HCT116 (cell line): ENCODE data around the gene STAMBPL1. TPM values are rescaled to one million over a fixed set of nuclear protein-coding genes. Genes with fewer than 3 reads are reported as not detected.

Source experiments
- ATAC-seq: fragments of 200-7000 bp; cut with Tn5 transposase; 2 replicates; pipeline ENCODE4 v1.9.1; 2020; ENCODE audit warnings: mild to moderate bottlenecking, moderate library complexity
- BruUV-seq: library from RNA; stranded (reverse); fragments of 400-500 nt; replicated peaks from 2 replicates; lab custom pipeline; 2021; lab: Mats Ljungman, UMichigan
- CTCF ChIA-PET: fragments of 300-600 bp; sonication (Branson Sonifier 250); formaldehyde crosslinking; loops from one replicate; lab custom pipeline; 2021; ENCODE audit warnings: antibody characterized with exemption; lab: Charles Lee
- POLR2A ChIA-PET: fragments of 300-600, 350-600 bp; sonication (Branson Sonifier 250); formaldehyde crosslinking; loops from one replicate; lab custom pipeline; 2021; ENCODE audit warnings: antibody characterized with exemption; lab: Charles Lee
- RAD21 ChIA-PET, 2 experiments: fragments of 300-600 bp; sonication (Branson Sonifier 250); formaldehyde crosslinking; loops; one replicate each; lab custom pipeline; 2023; ENCODE audit warnings: low total read pairs in 2 of 2; ENCODE audit not compliant: uncharacterized antibody in 2 of 2, unreplicated experiment in 2 of 2, low non-redundant PET in 1 of 2; lab: Charles Lee
- DNase-seq: peaks from one replicate; pipeline ENCODE4 v3.0.0-alpha.2; 2010; ENCODE audit warnings: low read depth, low spot score
- H2AFZ ChIP-seq: fragments of 200-600 bp; shearing (Covaris generic), sonication (generic); 2 replicates; pipeline ENCODE4 v1.6.1; 2017; ENCODE audit warnings: low read depth, mixed run types, mixed read lengths, antibody characterized with exemption, low read length; ENCODE audit not compliant: poor library complexity, severe bottlenecking
- H3K27ac ChIP-seq: 2 replicates; pipeline ENCODE4 v1.5.1; 2012; ENCODE audit warnings: low read depth, low read length
- H3K27me3 ChIP-seq: fragments of 200-600 bp; sonication (generic); 2 replicates; pipeline ENCODE4 v1.6.1; 2016; ENCODE audit warnings: mixed run types, low read length, mixed read lengths; ENCODE audit not compliant: insufficient read depth
- H3K36me3 ChIP-seq, 2 experiments: fragments of 200-500 bp in 1 of 2; fragments of 200-600 bp in 1 of 2; sonication (Bioruptor generic) in 1 of 2; sonication (generic) in 1 of 2; 2 replicates each; pipeline versions ENCODE4 v1.5.1 to v1.6.1; 2014 to 2016; ENCODE audit warnings: low read length in 2 of 2, inconsistent platforms in 1 of 2, mixed read lengths in 1 of 2, mixed run types in 1 of 2; ENCODE audit not compliant: insufficient read depth in 2 of 2, control insufficient read depth in 1 of 2
- H3K4me1 ChIP-seq, 2 experiments: fragments of 200-600 bp in 1 of 2; sonication (generic) in 1 of 2; 2 replicates each; pipeline versions ENCODE4 v1.5.1 to v1.6.1; 2012 to 2017; ENCODE audit warnings: low read length in 2 of 2, inconsistent platforms in 1 of 2, mild to moderate bottlenecking in 1 of 2, mixed read lengths in 1 of 2, mixed run types in 1 of 2, moderate library complexity in 1 of 2; ENCODE audit not compliant: insufficient read depth in 2 of 2, control insufficient read depth in 1 of 2
- H3K4me2 ChIP-seq: fragments of 200-600 bp; sonication (generic); 2 replicates; pipeline ENCODE4 v1.6.1; 2017; ENCODE audit warnings: mixed run types, low read length, mixed read lengths
- H3K4me3 ChIP-seq, 2 experiments: fragments of 200-600 bp in 1 of 2; sonication (generic) in 1 of 2; replicated peaks in 1 of 2; 2 replicates each; pipeline ENCODE4 v1.5.1; 2011 to 2016; ENCODE audit warnings: low read length in 2 of 2, control low read depth in 1 of 2, low read depth in 1 of 2, mild to moderate bottlenecking in 1 of 2, mixed read lengths in 1 of 2, mixed run types in 1 of 2
- H3K79me2 ChIP-seq: fragments of 200-600 bp; sonication (generic); 2 replicates; pipeline ENCODE4 v1.6.1; 2017; ENCODE audit warnings: mild to moderate bottlenecking, mixed run types, low read length, moderate library complexity, mixed read lengths; ENCODE audit not compliant: insufficient read depth
- H3K9ac ChIP-seq: fragments of 200-600 bp; sonication (generic); 2 replicates; pipeline ENCODE4 v1.6.1; 2016; ENCODE audit warnings: low read length, mixed read lengths
- H3K9me2 ChIP-seq: fragments of 200-600 bp; sonication (generic), shearing (Covaris generic); 2 replicates; pipeline ENCODE4 v1.6.1; 2017; ENCODE audit warnings: mixed run types, mild to moderate bottlenecking, moderate library complexity; ENCODE audit not compliant: insufficient read depth
- H3K9me3 ChIP-seq, 2 experiments: fragments of 200-500 bp in 1 of 2; fragments of 200-600 bp in 1 of 2; sonication (Bioruptor generic) in 1 of 2; sonication (generic) in 1 of 2; 2 replicates each; pipeline ENCODE4 v1.6.1; 2014 to 2017; ENCODE audit warnings: low read length in 2 of 2, mixed read lengths in 2 of 2, inconsistent platforms in 1 of 2, low read depth in 1 of 2, mild to moderate bottlenecking in 1 of 2, mixed run types in 1 of 2, moderate library complexity in 1 of 2; ENCODE audit not compliant: control insufficient read depth in 1 of 2, insufficient read depth in 1 of 2
- H4K20me1 ChIP-seq: fragments of 200-600 bp; sonication (generic), shearing (Covaris generic); 2 replicates; pipeline ENCODE4 v1.6.1; 2017; ENCODE audit warnings: mixed run types, mild to moderate bottlenecking, moderate library complexity; ENCODE audit not compliant: insufficient read depth
- CEBPB ChIP-seq: IDR thresholded peaks from 2 replicates; pipeline ENCODE4 v1.6.1; 2012; ENCODE audit warnings: low read depth
- EGR1 ChIP-seq: IDR thresholded peaks from 2 replicates; pipeline ENCODE4 v1.6.1; 2012; ENCODE audit warnings: low read depth
- EZH2phosphoT487 ChIP-seq: fragments of 200-600 bp; IDR thresholded peaks from 2 replicates; pipeline ENCODE4 v1.6.1; 2018; ENCODE audit warnings: antibody characterized with exemption, borderline replicate concordance
- JUND ChIP-seq: IDR thresholded peaks from 2 replicates; pipeline ENCODE4 v1.6.1; 2012
- POLR2A ChIP-seq: IDR thresholded peaks from 2 replicates; pipeline ENCODE4 v1.7.0; 2011; ENCODE audit warnings: borderline replicate concordance; ENCODE audit not compliant: insufficient read depth, insufficient read length; ENCODE audit errors: extremely low read depth
- POLR2AphosphoS5 ChIP-seq: IDR thresholded peaks from 2 replicates; pipeline ENCODE4 v1.6.1; 2011; ENCODE audit warnings: mild to moderate bottlenecking, low read depth, low read length, moderate library complexity
- RAD21 ChIP-seq: IDR thresholded peaks from 2 replicates; pipeline ENCODE4 v1.6.1; 2012; ENCODE audit warnings: low read depth, mild to moderate bottlenecking
- SIN3A ChIP-seq: IDR thresholded peaks from 2 replicates; pipeline ENCODE4 v1.6.1; 2012; ENCODE audit warnings: low read depth
- ZFX ChIP-seq: fragments of 450-650 bp; IDR thresholded peaks from 2 replicates; pipeline ENCODE4 v1.6.1; 2017
- intact Hi-C: fragments of 100-400 bp; cut with micrococcal nuclease; formaldehyde crosslinking; loops from 2 replicates; pipeline ENCODE4 v1.10.0; 2022
- total RNA-seq: library from RNA; stranded (reverse); gene quantifications from one replicate; pipeline ENCODE4 v1.2.1, GENCODE V29; 2021; ENCODE audit not compliant: unreplicated experiment
- TF ChIP-seq, protein P1 (sequence below), 3 experiments: fragments of 200-600 bp in 1 of 3; sonication (generic) in 1 of 3; IDR thresholded peaks in 2 of 3; conservative IDR thresholded peaks in 1 of 3; 2 replicates each; pipeline ENCODE4 v1.5.1; 2012 to 2017; ENCODE audit warnings: low read depth in 2 of 3, low read length in 2 of 3, antibody characterized with exemption in 1 of 3, borderline replicate concordance in 1 of 3, control low read depth in 1 of 3, mild to moderate bottlenecking in 1 of 3, mixed read lengths in 1 of 3, mixed run types in 1 of 3, moderate library complexity in 1 of 3; ENCODE audit not compliant: insufficient read depth in 1 of 3

STAMBPL1 gene
- total RNA-seq, 1 experiment from 2014 or later: 11.0 TPM

DNA sequence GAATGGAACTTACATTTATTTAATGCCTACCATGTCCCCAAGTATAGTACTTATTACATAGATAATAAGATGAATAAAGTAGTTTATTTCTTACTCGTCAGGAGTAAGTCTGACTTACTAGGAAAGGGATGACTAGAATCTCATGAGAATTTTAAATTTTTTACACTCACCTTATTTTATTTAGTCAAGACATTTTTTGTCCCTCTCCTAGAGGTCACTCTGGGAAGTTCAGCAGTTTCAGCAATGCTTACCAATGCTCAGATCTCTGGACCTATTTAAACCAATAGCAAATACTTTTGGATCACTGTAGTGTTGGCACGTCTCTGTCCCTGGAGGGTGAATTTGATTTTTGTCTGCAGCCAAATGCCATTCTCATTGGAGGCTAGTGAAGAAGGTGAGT, 83.3 kb downstream of the STAMBPL1 start:
- Histone ChIP-seq H3K27ac (no peak overlapping the region), H3K27me3 (no peaks in the 10 kb centered on the region), H3K4me1 (no peaks in the 10 kb centered on the region), H4K20me1 (no peaks in the 10 kb centered on the region), H3K9me3 (no peaks in the 10 kb centered on the region), H2AFZ (no peak overlapping the region), H3K9ac (no peak overlapping the region), H3K79me2 (no peaks in the 10 kb centered on the region), H3K36me3 (no peaks in the 10 kb centered on the region), H3K9me2 (no peaks in the 10 kb centered on the region), H3K4me3 (no peak overlapping the region), H3K4me2 (no peak overlapping the region)
- intact Hi-C loops: no loop called here
- ChIA-PET CTCF (interaction anchor here (0.9 to 1.0 kb wide), 2 partner anchors 24 to 27 kb away, joined by 4 read pairs; partner anchors contain the start of gene FAS), RAD21 (no interaction called here), POLR2A (no interaction called here)
- no TSS peak for BruUV-seq
- DNase-seq (no peak), ATAC-seq (no peak)
- TF ChIP-seq EGR1 (no peak), CEBPB (no peak), JUND (no peak), SIN3A (no peak)
- TF ChIP-seq, protein P1, sequence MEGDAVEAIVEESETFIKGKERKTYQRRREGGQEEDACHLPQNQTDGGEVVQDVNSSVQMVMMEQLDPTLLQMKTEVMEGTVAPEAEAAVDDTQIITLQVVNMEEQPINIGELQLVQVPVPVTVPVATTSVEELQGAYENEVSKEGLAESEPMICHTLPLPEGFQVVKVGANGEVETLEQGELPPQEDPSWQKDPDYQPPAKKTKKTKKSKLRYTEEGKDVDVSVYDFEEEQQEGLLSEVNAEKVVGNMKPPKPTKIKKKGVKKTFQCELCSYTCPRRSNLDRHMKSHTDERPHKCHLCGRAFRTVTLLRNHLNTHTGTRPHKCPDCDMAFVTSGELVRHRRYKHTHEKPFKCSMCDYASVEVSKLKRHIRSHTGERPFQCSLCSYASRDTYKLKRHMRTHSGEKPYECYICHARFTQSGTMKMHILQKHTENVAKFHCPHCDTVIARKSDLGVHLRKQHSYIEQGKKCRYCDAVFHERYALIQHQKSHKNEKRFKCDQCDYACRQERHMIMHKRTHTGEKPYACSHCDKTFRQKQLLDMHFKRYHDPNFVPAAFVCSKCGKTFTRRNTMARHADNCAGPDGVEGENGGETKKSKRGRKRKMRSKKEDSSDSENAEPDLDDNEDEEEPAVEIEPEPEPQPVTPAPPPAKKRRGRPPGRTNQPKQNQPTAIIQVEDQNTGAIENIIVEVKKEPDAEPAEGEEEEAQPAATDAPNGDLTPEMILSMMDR (IDR thresholded peaks at IDR 0.05 in 2 of 3, conservative IDR thresholded peaks at IDR 0.05 in 1 of 3; ENCODE audit: borderline replicate concordance in 1 of 3, insufficient read depth in 1 of 3, low read depth in 2 of 3, low read length in 2 of 3): peak in 2 of 3 experiments; percentile 23 to 35; a peak in 3 of 6 replicates

DNA sequence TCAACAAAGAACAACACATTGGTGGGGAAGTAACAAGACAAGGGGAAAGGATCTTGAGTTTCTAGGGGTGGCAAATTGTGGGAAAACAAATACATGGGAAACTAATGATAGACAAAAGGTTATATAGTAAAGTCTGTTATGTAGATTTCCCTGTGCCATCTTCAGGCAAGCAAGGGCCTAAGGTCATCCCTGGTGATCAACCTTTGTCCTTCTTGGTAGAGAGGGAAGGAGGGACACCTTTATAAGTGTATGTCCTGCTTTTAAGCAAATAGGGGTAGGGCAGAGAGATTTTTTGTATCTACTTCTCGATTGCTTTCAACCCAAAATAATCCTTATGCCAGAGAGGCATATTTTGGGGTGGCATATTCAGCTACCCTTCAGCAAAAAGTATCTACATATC, 84.3 kb downstream of the STAMBPL1 start:
- CTCF ChIA-PET: no interaction called here
- RAD21 ChIA-PET: no interaction called here

More for the DNA sequence above, 84.3 kb downstream of the STAMBPL1 start:
- H3K36me3 ChIP-seq: no peaks in the 10 kb centered on the region
- ATAC-seq (no peak), DNase-seq (no peak)
- no TSS peak for BruUV-seq
- H2AFZ ChIP-seq: no peak overlapping the region
- no peaks in the 10 kb centered on the region for H4K20me1 ChIP-seq
- no peaks in the 10 kb centered on the region for H3K9me3 ChIP-seq
- no peak overlapping the region for H3K27ac ChIP-seq
- no peak overlapping the region for H3K9ac ChIP-seq
- no peak for TF ChIP-seq EZH2phosphoT487
- no peak for TF ChIP-seq ZFX
- no peak for TF ChIP-seq POLR2AphosphoS5
- TF ChIP-seq RAD21: no peak
- no peak for TF ChIP-seq POLR2A
- TF ChIP-seq SIN3A: no peak
- H3K4me1 ChIP-seq: no peaks in the 10 kb centered on the region
- H3K9me2 ChIP-seq: no peaks in the 10 kb centered on the region
- POLR2A ChIA-PET: no interaction called here
- H3K79me2 ChIP-seq: no peaks in the 10 kb centered on the region
- no peak overlapping the region for H3K4me2 ChIP-seq
- H3K27me3 ChIP-seq: no peaks in the 10 kb centered on the region
- intact Hi-C loops: no loop called here
- no peak overlapping the region for H3K4me3 ChIP-seq
